Prostate gland (tissue), 2 donors: ENCODE measurements around the gene TMEM117.

ENCODE experiments used
- POLR2AphosphoS5 ChIP-seq: sonication (generic); formaldehyde crosslinking; IDR thresholded peaks from one replicate; pipeline ENCODE4 v1.6.1; 2017; ENCODE audit warnings: antibody characterized with exemption
- TF ChIP-seq, protein P1 (sequence below), 4 experiments: fragments of 200-600 bp in 2 of 4; fragments of 450-650 bp in 2 of 4; sonication (generic) in 2 of 4; IDR thresholded peaks; 1 replicate in 3 of 4; 2 replicates in 1 of 4; pipeline ENCODE4 v1.5.1; 2016 to 2019; ENCODE audit warnings: antibody characterized with exemption in 4 of 4, mild to moderate bottlenecking in 2 of 4, moderate library complexity in 2 of 4

DNA sequence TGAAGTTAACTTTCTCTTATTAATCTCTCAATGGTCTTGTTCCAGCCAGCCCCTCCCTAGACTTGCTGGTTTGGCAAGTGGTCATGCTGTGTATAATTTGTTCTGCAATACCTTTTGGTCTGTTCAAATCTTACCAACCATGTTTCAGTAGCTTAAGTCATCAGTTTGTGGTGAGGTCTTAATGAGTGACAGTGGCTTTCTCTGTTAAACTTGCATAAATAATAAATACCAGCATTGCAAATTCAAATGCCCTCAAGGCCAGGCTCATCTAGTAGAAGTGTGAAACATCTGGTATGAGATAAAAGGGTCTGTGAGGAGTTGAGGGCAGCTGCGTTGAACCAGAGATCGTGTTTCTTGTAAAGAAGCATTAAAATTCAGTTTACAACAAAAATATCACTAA is 319.5 kb downstream of the TMEM117 start:
- TF ChIP-seq, protein P1, sequence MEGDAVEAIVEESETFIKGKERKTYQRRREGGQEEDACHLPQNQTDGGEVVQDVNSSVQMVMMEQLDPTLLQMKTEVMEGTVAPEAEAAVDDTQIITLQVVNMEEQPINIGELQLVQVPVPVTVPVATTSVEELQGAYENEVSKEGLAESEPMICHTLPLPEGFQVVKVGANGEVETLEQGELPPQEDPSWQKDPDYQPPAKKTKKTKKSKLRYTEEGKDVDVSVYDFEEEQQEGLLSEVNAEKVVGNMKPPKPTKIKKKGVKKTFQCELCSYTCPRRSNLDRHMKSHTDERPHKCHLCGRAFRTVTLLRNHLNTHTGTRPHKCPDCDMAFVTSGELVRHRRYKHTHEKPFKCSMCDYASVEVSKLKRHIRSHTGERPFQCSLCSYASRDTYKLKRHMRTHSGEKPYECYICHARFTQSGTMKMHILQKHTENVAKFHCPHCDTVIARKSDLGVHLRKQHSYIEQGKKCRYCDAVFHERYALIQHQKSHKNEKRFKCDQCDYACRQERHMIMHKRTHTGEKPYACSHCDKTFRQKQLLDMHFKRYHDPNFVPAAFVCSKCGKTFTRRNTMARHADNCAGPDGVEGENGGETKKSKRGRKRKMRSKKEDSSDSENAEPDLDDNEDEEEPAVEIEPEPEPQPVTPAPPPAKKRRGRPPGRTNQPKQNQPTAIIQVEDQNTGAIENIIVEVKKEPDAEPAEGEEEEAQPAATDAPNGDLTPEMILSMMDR (IDR thresholded peaks at IDR 0.05): no peak
- no peak for TF ChIP-seq POLR2AphosphoS5
